ENCODE results near the gene PGLYRP2. TPM values are rescaled to one million over a fixed set of nuclear protein-coding genes. Genes with fewer than 3 reads are reported as not detected.

PGLYRP2 gene
- total RNA-seq, 1 donor from 2014 or later = not detected

- no peak for DNase-seq
These were observed 25.1 kb downstream of the PGLYRP2 start for GRCh38 chr19:15453906-15454860.

- DNase-seq = no peak
These were observed 26.2 kb downstream of the PGLYRP2 start for GRCh38 chr19:15453091-15453578.

- DNase-seq = peak; percentile 38
These were observed 26.9 kb downstream of the PGLYRP2 start for GRCh38 chr19:15452111-15453047.

- DNase-seq = no peak
These were observed 28.8 kb downstream of the PGLYRP2 start for GRCh38 chr19:15450528-15450890.

- peak; percentile 68 for DNase-seq
These were observed 29.4 kb downstream of the PGLYRP2 start, which contains the start of gene WIZ for GRCh38 chr19:15449620-15450527. Gene WIZ, minus strand, starts transcription at chr19:15449956. Its CDS starts 1,649 bp downstream, at chr19:15448307.

GRCh38 chr19:15448778-15449619 lies 30.3 kb downstream of the PGLYRP2 start:
- no peak for DNase-seq

GRCh38 chr19:15448044-15448777 lies 31.1 kb downstream of the PGLYRP2 start:
- no peak for DNase-seq

- DNase-seq = no peak
These were observed 32.2 kb downstream of the PGLYRP2 start for GRCh38 chr19:15447057-15447456.

- DNase-seq = no peak
These were observed 33.4 kb downstream of the PGLYRP2 start for GRCh38 chr19:15445807-15446376.

GRCh38 chr19:15445227-15445605 lies 34.1 kb downstream of the PGLYRP2 start:
- no peak for DNase-seq

GRCh38 chr19:15444505-15445226 lies 34.6 kb downstream of the PGLYRP2 start:
- no peak for DNase-seq

- DNase-seq = no peak
These were observed 35.5 kb downstream of the PGLYRP2 start for GRCh38 chr19:15443838-15444237.

- no peak for DNase-seq
These were observed 36.0 kb downstream of the PGLYRP2 start for GRCh38 chr19:15443325-15443724.

- DNase-seq = no peak
These were observed 37.0 kb downstream of the PGLYRP2 start for GRCh38 chr19:15442142-15442920.

GRCh38 chr19:15441317-15441716 lies 38.0 kb downstream of the PGLYRP2 start:
- no peak for DNase-seq

- no peak for DNase-seq
These were observed 39.3 kb downstream of the PGLYRP2 start for GRCh38 chr19:15439821-15440641.

Data from occipital lobe (tissue), 2 donors.